ENCODE results near the gene KRT14.
"Not testable (repeated sequence)": the region's sequence is repeated elsewhere in the genome, so short reads cannot be mapped to it uniquely, and the experiment has no call there.

The KRT14 gene

DNA sequence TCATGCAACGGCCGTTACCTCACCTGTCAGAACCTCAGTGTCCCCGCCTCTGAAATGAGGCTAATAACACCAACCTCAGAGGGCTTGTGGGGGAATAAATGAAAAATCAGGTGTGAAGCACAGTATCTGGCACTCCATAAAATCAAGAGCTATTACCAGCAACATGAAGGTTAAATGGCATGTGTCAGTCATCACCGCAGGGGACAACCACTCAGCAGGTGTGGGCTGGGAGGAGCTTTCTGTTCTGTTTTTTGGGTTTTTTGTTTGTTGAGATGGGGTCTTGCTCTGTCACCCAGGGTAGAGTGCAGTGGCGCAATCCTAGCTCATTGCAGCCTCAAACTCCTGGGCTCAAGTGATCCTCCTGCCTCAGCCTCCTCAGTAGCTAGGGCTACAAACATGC, 41.8 kb downstream of the KRT14 start:
- Histone ChIP-seq H3K4me1 (ENCODE audit: control insufficient read depth, insufficient read depth, low read length) (peaks cover 38% of the 10 kb centered on the region), H3K4me3 (ENCODE audit: low read length) (no peak overlapping the region), H3K36me3 (ENCODE audit: control insufficient read depth, insufficient read depth, low read length) (no peaks in the 10 kb centered on the region), H3K27me3 (ENCODE audit: control insufficient read depth, insufficient read depth, low read length) (no peaks in the 10 kb centered on the region), H3K9me3 (ENCODE audit: control insufficient read depth, low read length) (no peaks in the 10 kb centered on the region), H3K9ac (ENCODE audit: low read length) (no peak overlapping the region)

DNA sequence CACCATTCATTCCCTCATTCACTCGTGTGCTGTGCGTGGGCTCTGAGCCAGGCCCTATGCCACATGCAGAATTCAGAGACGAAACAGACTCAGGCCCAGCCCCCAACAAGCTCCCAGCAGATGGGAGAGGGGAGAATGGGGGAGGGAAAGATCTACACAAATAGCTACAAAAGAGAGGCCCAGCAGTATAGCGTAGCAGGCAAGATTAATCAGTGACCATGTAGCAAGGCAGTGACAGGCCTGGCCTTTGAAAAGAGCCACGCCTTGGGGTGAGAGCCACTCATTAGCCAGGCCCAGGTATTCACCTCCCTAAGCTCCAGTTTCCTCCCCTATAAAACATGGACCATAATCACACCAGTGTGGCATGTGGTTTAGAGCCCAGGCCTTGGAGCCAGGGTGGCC, 42.2 kb downstream of the KRT14 start:
- Histone ChIP-seq H3K4me3 (ENCODE audit: low read length) (no peak overlapping the region), H3K9ac (ENCODE audit: low read length) (no peak overlapping the region), H3K9me3 (ENCODE audit: control insufficient read depth, low read length) (no peaks in the 10 kb centered on the region), H3K36me3 (ENCODE audit: control insufficient read depth, insufficient read depth, low read length) (no peaks in the 10 kb centered on the region), H3K27me3 (ENCODE audit: control insufficient read depth, insufficient read depth, low read length) (no peaks in the 10 kb centered on the region), H3K4me1 (ENCODE audit: control insufficient read depth, insufficient read depth, low read length) (peaks cover 33% of the 10 kb centered on the region)

DNA sequence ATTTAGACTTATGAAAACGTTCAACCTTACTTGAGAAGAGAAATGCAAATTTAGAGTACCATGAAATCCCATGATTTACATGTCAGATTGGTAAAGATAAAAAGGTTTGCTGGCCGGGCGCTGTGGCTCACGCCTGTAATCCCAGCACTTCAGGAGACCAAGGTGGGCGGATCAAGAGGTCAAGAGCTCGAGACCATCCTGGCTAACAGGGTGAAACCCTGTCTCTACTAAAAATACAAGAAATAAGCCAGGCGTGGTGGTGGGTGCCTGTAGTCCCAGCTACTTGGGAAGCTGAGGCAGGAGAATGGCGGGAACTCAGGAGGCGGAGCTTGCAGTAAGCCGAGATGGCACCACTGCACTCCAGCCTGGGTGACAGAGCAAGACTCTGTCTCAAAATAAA, 43.9 kb downstream of the KRT14 start:
- peaks cover 16% of the 10 kb centered on the region for H3K4me1 ChIP-seq (ENCODE audit: control insufficient read depth, insufficient read depth, low read length)
- not testable (repeated sequence) for H3K9me3 ChIP-seq (ENCODE audit: control insufficient read depth, low read length)

DNA sequence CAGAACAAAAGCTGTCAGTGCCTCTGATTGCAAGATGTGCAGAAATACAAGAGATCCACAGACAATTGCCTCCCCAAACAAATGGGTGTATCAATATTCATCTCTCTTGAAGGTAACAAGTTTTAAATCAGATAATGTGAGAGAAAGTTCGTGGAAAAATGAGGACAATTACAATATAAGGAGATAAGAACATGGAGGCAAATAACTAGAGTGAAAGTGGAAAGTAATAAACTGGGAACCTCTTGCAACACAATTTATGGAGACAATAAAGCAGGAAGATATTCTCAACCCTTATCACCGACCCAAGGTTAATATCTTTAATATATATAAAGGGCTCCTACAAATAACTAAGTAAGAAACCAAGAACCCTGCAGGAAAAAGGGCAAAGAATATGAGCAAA, 44.3 kb downstream of the KRT14 start:
- Histone ChIP-seq H3K4me1 (ENCODE audit: control insufficient read depth, insufficient read depth, low read length) (peaks cover 12% of the 10 kb centered on the region), H3K27me3 (ENCODE audit: control insufficient read depth, insufficient read depth, low read length) (no peaks in the 10 kb centered on the region), H3K9me3 (ENCODE audit: control insufficient read depth, low read length) (no peaks in the 10 kb centered on the region), H3K36me3 (ENCODE audit: control insufficient read depth, insufficient read depth, low read length) (no peaks in the 10 kb centered on the region), H3K4me3 (ENCODE audit: low read length) (no peak overlapping the region), H3K9ac (ENCODE audit: low read length) (no peak overlapping the region)

More for the DNA sequence above, 43.9 kb downstream of the KRT14 start:
- not testable (repeated sequence) for H3K4me3 ChIP-seq (ENCODE audit: low read length); H3K27me3 ChIP-seq (ENCODE audit: control insufficient read depth, insufficient read depth, low read length); H3K36me3 ChIP-seq (ENCODE audit: control insufficient read depth, insufficient read depth, low read length); H3K9ac ChIP-seq (ENCODE audit: low read length)

DNA sequence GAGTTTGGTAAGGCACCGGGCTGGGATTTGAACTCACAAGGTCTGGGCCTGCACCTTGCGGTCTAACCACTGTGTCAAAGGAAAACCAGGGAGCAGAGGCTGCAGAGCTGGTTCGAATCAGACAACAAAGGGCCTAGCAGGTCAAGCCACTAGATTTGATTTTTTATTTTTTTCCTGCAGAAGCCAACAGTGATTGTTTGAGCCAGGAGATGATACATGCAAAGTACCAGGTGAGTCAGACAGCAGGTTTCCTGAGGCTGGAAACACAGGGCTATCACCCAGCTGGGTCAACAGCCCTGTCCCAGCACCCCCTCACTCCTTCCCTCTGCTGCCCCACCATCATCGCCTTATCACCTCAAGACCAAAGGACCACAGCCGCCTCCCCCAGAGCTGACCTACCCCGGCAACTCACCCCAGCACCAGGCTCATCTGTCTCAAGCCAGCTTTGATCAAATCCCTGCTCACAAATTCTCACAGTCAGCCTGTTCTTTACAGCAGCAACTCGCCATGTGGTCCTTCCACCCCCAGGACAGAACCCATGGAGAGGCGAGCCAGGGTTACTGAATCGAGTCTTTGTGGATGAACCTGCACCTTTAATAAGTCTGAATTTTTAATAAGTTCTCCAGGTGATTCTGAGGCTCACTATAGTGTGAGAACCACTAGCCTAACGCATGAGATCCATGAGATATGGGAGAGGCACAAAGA, 45.6 kb downstream of the KRT14 start:
- no peaks in the 10 kb centered on the region for H3K27me3 ChIP-seq (ENCODE audit: control insufficient read depth, insufficient read depth, low read length)
- H3K4me1 ChIP-seq (ENCODE audit: control insufficient read depth, insufficient read depth, low read length): peaks cover 10% of the 10 kb centered on the region
- no peak overlapping the region for H3K4me3 ChIP-seq (ENCODE audit: low read length)
- H3K36me3 ChIP-seq (ENCODE audit: control insufficient read depth, insufficient read depth, low read length): no peaks in the 10 kb centered on the region
- H3K9ac ChIP-seq (ENCODE audit: low read length): no peak overlapping the region
- H3K9me3 ChIP-seq (ENCODE audit: control insufficient read depth, low read length): no peaks in the 10 kb centered on the region

DNA sequence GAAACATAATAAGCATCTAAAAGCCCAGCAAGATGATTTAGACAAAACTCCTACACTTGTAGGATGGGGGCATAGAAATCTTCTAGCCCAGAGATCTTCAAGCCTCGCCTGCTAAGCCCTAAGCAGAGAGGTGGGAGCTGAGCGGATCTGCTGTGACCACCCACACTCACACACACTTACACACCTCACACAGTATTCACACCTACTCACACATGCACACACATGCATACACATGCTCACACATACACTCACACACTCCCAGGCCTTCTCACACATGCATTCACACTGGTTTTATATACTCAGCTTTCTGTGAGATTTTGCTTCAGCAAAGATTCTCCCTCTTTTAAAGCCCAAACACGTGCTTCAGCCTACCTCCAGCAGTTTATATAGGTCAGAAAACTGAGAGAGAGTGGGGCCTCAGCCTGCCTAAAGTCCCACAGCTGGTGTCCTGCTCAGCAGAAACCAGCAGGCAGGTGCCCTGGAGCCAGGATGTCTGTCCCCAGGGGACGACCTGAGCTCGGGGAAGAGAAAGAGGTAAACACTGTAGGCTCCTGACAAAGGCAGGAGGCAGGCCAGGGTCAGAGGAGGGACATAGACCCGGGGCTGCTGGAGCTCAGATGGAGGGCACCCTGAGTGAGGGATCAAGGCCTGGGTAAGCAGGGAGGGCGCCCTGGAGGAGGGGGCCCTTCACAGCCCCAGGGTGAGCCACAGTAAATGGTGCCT, 46.6 kb downstream of the KRT14 start:
- H3K4me1 ChIP-seq (ENCODE audit: control insufficient read depth, insufficient read depth, low read length): peaks cover 10% of the 10 kb centered on the region
- H3K4me3 ChIP-seq (ENCODE audit: low read length): no peak overlapping the region
- H3K9ac ChIP-seq (ENCODE audit: low read length): no peak overlapping the region
- no peaks in the 10 kb centered on the region for H3K27me3 ChIP-seq (ENCODE audit: control insufficient read depth, insufficient read depth, low read length)
- H3K36me3 ChIP-seq (ENCODE audit: control insufficient read depth, insufficient read depth, low read length): no peaks in the 10 kb centered on the region
- H3K9me3 ChIP-seq (ENCODE audit: control insufficient read depth, low read length): no peaks in the 10 kb centered on the region

DNA sequence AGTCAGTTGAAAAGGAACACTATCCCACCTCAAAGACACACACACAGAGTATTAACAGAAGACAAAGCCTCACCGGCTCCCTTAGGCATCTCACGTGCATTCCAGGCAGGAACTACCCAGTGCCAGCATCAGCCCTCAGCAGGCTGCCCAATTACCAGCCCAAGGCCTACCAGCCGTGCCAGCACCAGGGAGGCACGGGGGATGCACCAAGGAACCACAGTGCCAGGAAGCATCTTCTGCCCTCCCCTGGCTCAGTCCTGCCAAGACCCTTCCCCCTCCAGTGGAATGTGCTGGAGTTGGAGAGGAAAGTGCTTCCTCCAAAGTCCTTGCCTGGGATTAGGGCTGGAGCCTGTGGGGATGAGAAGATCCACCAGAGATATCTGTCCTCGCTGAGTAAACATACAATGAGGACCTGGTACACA, 47.6 kb downstream of the KRT14 start:
- Histone ChIP-seq H3K9ac (ENCODE audit: low read length) (no peak overlapping the region), H3K4me3 (ENCODE audit: low read length) (no peak overlapping the region), H3K36me3 (ENCODE audit: control insufficient read depth, insufficient read depth, low read length) (no peaks in the 10 kb centered on the region), H3K27me3 (ENCODE audit: control insufficient read depth, insufficient read depth, low read length) (no peaks in the 10 kb centered on the region), H3K9me3 (ENCODE audit: control insufficient read depth, low read length) (no peaks in the 10 kb centered on the region), H3K4me1 (ENCODE audit: control insufficient read depth, insufficient read depth, low read length) (no peaks in the 10 kb centered on the region)

DNA sequence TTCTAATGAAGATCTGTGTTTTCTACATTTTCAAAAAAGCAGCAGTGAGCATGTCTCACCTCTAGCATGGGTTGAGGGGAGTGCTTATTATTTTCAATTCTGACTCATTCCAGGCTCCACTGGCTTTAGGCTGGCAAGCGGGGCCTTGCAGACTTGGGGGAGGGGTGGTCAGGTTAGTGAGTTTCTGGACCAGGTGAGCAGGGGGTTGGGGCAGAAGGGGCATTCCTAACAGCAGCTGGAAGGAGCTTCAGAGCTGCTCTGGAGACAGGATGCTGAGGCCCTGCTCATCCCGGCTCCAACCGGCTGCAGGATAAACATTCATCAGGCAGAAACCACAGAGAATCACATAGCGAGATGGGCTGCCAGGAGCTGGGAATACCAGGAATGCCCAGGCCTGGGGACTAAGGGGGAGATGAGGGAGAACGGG, 48.1 kb downstream of the KRT14 start:
- Histone ChIP-seq H3K4me3 (ENCODE audit: low read length) (no peak overlapping the region), H3K9ac (ENCODE audit: low read length) (no peak overlapping the region), H3K36me3 (ENCODE audit: control insufficient read depth, insufficient read depth, low read length) (no peaks in the 10 kb centered on the region), H3K9me3 (ENCODE audit: control insufficient read depth, low read length) (no peaks in the 10 kb centered on the region), H3K4me1 (ENCODE audit: control insufficient read depth, insufficient read depth, low read length) (no peaks in the 10 kb centered on the region), H3K27me3 (ENCODE audit: control insufficient read depth, insufficient read depth, low read length) (no peaks in the 10 kb centered on the region)

DNA sequence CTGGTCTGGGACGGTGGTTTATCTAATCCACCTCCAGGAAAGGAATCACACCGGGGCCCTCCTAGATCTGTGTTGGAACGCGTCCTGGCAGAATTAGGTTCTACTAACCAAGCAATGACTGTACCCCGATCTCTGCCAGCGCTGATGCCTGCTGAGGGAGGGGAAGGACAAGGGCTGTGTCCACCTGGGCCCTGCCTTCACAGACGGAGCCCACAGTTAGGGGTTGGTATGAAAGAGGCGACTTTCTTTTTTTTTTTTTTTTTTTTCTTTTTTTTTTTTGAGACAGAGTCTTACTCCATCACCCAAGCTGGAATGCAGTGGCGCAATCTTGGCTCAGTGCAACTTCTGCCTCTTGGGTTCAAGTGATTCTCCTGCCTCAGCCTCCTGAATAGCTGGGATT, 48.7 kb downstream of the KRT14 start:
- Histone ChIP-seq H3K27me3 (ENCODE audit: control insufficient read depth, insufficient read depth, low read length) (no peaks in the 10 kb centered on the region), H3K4me1 (ENCODE audit: control insufficient read depth, insufficient read depth, low read length) (no peaks in the 10 kb centered on the region), H3K4me3 (ENCODE audit: low read length) (no peak overlapping the region), H3K9me3 (ENCODE audit: control insufficient read depth, low read length) (no peaks in the 10 kb centered on the region), H3K9ac (ENCODE audit: low read length) (no peak overlapping the region), H3K36me3 (ENCODE audit: control insufficient read depth, insufficient read depth, low read length) (no peaks in the 10 kb centered on the region)

DNA sequence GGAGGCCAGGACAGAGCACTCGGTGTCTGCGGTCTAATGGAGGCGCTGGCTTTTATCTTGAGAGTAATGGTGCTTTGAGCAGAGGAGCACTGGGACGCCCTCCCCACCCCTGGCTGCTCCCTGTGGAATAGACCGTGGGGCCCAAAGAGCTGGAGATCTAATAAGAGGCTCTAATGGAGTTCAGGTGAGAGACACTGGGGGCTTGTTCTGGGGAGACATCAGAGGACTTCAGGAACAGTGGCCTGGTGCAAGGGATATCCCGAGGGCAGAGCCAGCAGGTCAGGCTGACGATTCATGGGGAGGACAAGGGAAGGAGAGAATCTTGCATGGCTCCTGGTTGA, 49.1 kb downstream of the KRT14 start:
- Histone ChIP-seq H3K27me3 (ENCODE audit: control insufficient read depth, insufficient read depth, low read length) (no peaks in the 10 kb centered on the region), H3K9ac (ENCODE audit: low read length) (no peak overlapping the region), H3K4me1 (ENCODE audit: control insufficient read depth, insufficient read depth, low read length) (no peaks in the 10 kb centered on the region), H3K9me3 (ENCODE audit: control insufficient read depth, low read length) (no peaks in the 10 kb centered on the region), H3K4me3 (ENCODE audit: low read length) (no peak overlapping the region), H3K36me3 (ENCODE audit: control insufficient read depth, insufficient read depth, low read length) (no peaks in the 10 kb centered on the region)

DNA sequence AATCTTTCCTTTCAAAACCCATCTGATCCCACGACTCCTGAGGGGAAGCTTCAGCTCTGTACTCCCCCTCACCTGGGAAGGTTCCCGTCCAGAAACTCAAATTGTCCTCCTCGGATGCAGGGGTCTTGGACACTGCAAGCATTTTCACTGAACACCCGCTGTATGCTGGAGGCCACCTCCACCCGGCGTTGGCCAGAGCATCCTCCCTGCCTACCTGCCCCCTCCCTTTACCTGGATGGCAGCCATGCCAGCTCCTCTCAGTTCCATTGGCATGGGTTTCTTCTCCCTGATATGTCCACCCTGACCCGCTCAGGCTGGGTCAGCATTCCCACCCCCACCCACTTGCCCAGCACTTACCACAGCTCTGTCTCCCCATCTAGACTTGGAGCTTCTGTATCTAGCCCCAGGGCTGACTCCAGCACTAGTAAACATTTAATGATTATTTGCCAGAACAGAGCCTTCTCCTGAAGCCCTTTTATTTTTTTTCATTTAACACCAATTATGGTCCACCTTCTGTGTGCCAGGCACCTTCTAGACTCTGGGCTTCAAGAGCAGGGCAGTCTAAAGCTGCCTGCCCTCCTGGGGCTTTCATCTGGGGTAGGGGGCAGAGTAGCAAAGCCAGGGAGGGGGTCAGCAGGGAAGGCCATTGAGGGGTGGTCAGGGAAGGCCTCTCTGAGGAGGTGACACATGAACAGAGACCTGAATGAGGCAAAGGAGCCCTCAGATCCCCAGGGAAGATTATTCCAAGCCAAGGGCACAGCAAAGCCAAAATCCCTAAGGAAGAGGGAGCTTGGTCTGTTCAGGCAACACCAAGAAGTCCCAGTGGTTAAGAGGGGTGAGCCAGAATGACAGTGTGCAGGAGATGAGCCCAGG, 49.7 kb downstream of the KRT14 start:
- no peak overlapping the region for H3K9ac ChIP-seq (ENCODE audit: low read length)
- H3K9me3 ChIP-seq (ENCODE audit: control insufficient read depth, low read length): no peaks in the 10 kb centered on the region
- no peaks in the 10 kb centered on the region for H3K4me1 ChIP-seq (ENCODE audit: control insufficient read depth, insufficient read depth, low read length)
- no peak overlapping the region for H3K4me3 ChIP-seq (ENCODE audit: low read length)
- H3K36me3 ChIP-seq (ENCODE audit: control insufficient read depth, insufficient read depth, low read length): no peaks in the 10 kb centered on the region
- H3K27me3 ChIP-seq (ENCODE audit: control insufficient read depth, insufficient read depth, low read length): no peaks in the 10 kb centered on the region
